SK-N-SH treated with all-trans-retinoic acid at 6 μM for 48 hours (cell line): Measurements from ENCODE around the gene NFAM1.

Source experiments
- CREB5 ChIP-seq: fragments of 250-450 bp; sonication (Bioruptor Pico); IDR thresholded peaks from 2 replicates; pipeline ENCODE4 v1.5.1; 2020; ENCODE audit warnings: low read depth, mild to moderate bottlenecking, moderate library complexity
- CSDC2 ChIP-seq: fragments of 250-450 bp; sonication (Bioruptor Pico); IDR thresholded peaks from 2 replicates; pipeline ENCODE4 v1.5.0; 2020; ENCODE audit warnings: mild to moderate bottlenecking, moderate library complexity
- CSRNP3 ChIP-seq: fragments of 250-450 bp; sonication (Bioruptor Pico); IDR thresholded peaks from 2 replicates; pipeline ENCODE4 v1.5.1; 2021; ENCODE audit warnings: mild to moderate bottlenecking, moderate library complexity
- GLIS3 ChIP-seq: fragments of 250-450 bp; sonication (Bioruptor Pico); IDR thresholded peaks from 2 replicates; pipeline ENCODE4 v1.5.0; 2020; ENCODE audit warnings: mild to moderate bottlenecking, moderate library complexity
- OSR1 ChIP-seq: fragments of 250-450 bp; sonication (Bioruptor Pico); IDR thresholded peaks from 2 replicates; pipeline ENCODE4 v1.8.0; 2022; ENCODE audit warnings: moderate library complexity, mild to moderate bottlenecking, inconsistent platforms
- PATZ1 ChIP-seq: fragments of 250-450 bp; sonication (Bioruptor Pico); IDR thresholded peaks from 2 replicates; pipeline ENCODE4 v1.8.0; 2020; ENCODE audit warnings: mild to moderate bottlenecking, moderate library complexity, borderline replicate concordance
- ZFP3 ChIP-seq: fragments of 250-450 bp; sonication (Bioruptor Pico); IDR thresholded peaks from 2 replicates; pipeline ENCODE4 v1.5.0; 2020; ENCODE audit warnings: mild to moderate bottlenecking, moderate library complexity
- ZFP30 ChIP-seq: fragments of 450-650 bp; formaldehyde crosslinking; IDR thresholded peaks from 2 replicates; pipeline ENCODE4 v1.5.0; 2022; ENCODE audit warnings: mild to moderate bottlenecking, moderate library complexity
- ZNF565 ChIP-seq: fragments of 450-650 bp; formaldehyde crosslinking; conservative IDR thresholded peaks from 2 replicates; pipeline ENCODE4 v1.5.0; 2020; ENCODE audit warnings: low read depth, mild to moderate bottlenecking, moderate library complexity
- ZNF70 ChIP-seq: fragments of 450-650 bp; formaldehyde crosslinking; IDR thresholded peaks from 2 replicates; pipeline ENCODE4 v1.5.0; 2020; ENCODE audit warnings: mild to moderate bottlenecking, moderate library complexity
- ZNF8 ChIP-seq: fragments of 450-650 bp; formaldehyde crosslinking; IDR thresholded peaks from 2 replicates; pipeline ENCODE4 v1.5.0; 2020; ENCODE audit warnings: mild to moderate bottlenecking, moderate library complexity

GRCh38 chr22:42417645-42418305 is 14.4 kb downstream of the NFAM1 start:
- no peak for TF ChIP-seq PATZ1 (CRISPR knock-in tag)
- no peak for TF ChIP-seq GLIS3 (CRISPR knock-in tag)
- TF ChIP-seq ZNF70, result no peak
- no peak for TF ChIP-seq ZNF565 (CRISPR knock-in tag)
- TF ChIP-seq CREB5 (CRISPR knock-in tag), result no peak
- TF ChIP-seq ZFP3 (CRISPR knock-in tag), result no peak
- TF ChIP-seq ZNF8 (CRISPR knock-in tag), result no peak
- TF ChIP-seq CSRNP3, result no peak
- no peak for TF ChIP-seq ZFP30 (CRISPR knock-in tag)
- TF ChIP-seq OSR1 (CRISPR knock-in tag), result no peak
- no peak for TF ChIP-seq CSDC2
